ENCODE measurements around the gene PRDM16. TPM values are rescaled to one million over a fixed set of nuclear protein-coding genes. Genes with fewer than 3 reads are reported as not detected.

The PRDM16 gene
- polyA plus RNA-seq, 1 donor (not counting 4 experiments of a cell fraction or from before 2014, with no cell fraction given) = 0.05 TPM

DNA sequence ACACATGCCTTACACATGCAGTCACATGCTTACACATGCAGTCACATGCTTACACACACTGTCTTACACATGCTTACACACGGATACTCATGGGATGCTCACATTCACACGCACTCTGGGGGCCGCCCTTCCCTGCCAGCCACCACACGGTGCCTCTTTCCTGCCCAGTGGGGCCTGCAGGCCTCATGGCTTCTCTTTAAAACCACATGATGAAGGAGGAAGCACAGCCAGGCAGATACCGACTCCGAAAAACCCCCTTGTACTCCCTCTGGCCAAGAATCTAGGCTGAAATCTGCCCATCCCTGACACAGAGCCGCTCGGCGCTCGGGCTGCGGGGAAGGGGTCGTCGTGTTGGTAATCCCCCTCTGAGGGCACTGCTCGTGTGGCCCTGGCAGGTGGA lies 113.0 kb downstream of the PRDM16 start:
- no peak for FAIRE-seq
- Histone ChIP-seq H3K36me3 (ENCODE audit: control insufficient read depth in 2 of 2, extremely low read depth in 1 of 2, insufficient read depth in 2 of 2, low read length in 2 of 2) (no peaks in the 10 kb centered on the region), H3K9me1 (ENCODE audit: control insufficient read depth, extremely low read depth, insufficient read depth, low read length) (no peaks in the 10 kb centered on the region), H3K4me3 (ENCODE audit: control insufficient read depth in 2 of 3, extremely low read depth in 1 of 3, insufficient read depth in 2 of 3, low read depth in 1 of 3, low read length in 3 of 3) (no peak overlapping the region), H3K9me3 (ENCODE audit: control insufficient read depth, low read depth, low read length) (peaks cover 26% of the 10 kb centered on the region), H4K20me1 (ENCODE audit: control insufficient read depth, extremely low read depth, insufficient read depth, low read length) (no peaks in the 10 kb centered on the region), H3K9ac (ENCODE audit: control insufficient read depth, extremely low read depth, insufficient read depth, low read length) (no peak overlapping the region), H2AFZ (ENCODE audit: control insufficient read depth, low read length) (no peak overlapping the region), H3K4me2 (ENCODE audit: control insufficient read depth, extremely low read depth, insufficient read depth, low read depth, low read length) (no peak overlapping the region), H3K27ac (ENCODE audit: control insufficient read depth, insufficient read depth, low read length) (no peak overlapping the region), H3K27me3 (ENCODE audit: control insufficient read depth, extremely low read depth, insufficient read depth, low read length) (no peaks in the 10 kb centered on the region), H3K79me2 (ENCODE audit: control insufficient read depth, insufficient read depth, low read length) (no peaks in the 10 kb centered on the region), H3K4me1 (ENCODE audit: control insufficient read depth, extremely low read depth, insufficient read depth, low read length) (no peaks in the 10 kb centered on the region)
- DNase-seq (ENCODE audit: low read depth, low spot score) = no peak
- dilution Hi-C loops (cut with MboI; ENCODE audit: extremely low pct_ligation_motif_present, low sequenced_read_pairs) = no loop called here
- TF ChIP-seq, protein P1, sequence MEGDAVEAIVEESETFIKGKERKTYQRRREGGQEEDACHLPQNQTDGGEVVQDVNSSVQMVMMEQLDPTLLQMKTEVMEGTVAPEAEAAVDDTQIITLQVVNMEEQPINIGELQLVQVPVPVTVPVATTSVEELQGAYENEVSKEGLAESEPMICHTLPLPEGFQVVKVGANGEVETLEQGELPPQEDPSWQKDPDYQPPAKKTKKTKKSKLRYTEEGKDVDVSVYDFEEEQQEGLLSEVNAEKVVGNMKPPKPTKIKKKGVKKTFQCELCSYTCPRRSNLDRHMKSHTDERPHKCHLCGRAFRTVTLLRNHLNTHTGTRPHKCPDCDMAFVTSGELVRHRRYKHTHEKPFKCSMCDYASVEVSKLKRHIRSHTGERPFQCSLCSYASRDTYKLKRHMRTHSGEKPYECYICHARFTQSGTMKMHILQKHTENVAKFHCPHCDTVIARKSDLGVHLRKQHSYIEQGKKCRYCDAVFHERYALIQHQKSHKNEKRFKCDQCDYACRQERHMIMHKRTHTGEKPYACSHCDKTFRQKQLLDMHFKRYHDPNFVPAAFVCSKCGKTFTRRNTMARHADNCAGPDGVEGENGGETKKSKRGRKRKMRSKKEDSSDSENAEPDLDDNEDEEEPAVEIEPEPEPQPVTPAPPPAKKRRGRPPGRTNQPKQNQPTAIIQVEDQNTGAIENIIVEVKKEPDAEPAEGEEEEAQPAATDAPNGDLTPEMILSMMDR (optimal IDR thresholded peaks at IDR 0.05 in 1 of 3, IDR thresholded peaks at IDR 0.05 in 1 of 3, conservative IDR thresholded peaks at IDR 0.05 in 1 of 3; ENCODE audit: extremely low read depth in 1 of 3, insufficient read depth in 2 of 3, low read length in 3 of 3) = no peak
- TF ChIP-seq EZH2 (IDR thresholded peaks at IDR 0.05; ENCODE audit: low read length) = no peak

DNA sequence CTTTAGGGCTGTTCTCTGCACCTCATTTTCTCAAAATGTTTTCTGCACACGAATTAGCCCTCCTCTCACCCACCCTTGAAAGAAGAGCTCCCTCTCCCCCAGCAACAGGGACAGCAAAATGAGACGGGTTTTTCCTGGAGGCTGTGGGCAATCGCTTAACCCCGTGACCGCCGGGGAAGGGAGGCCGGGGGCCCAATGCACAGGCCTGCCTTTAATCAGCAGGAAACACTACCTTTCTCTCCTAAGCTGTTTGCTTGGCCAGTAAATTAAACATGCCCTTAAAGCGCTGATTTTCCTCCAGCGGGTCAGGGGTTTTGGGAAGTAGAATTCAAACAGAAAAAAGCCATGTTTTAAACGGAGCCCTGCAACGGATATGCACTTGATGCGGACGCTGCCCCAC lies 114.4 kb downstream of the PRDM16 start:
- H3K27me3 ChIP-seq (ENCODE audit: control insufficient read depth, extremely low read depth, insufficient read depth, low read length) = no peaks in the 10 kb centered on the region
- FAIRE-seq (no peak), DNase-seq (ENCODE audit: low read depth, low spot score) (no peak)
- no peaks in the 10 kb centered on the region for H3K9me1 ChIP-seq (ENCODE audit: control insufficient read depth, extremely low read depth, insufficient read depth, low read length)
- no peak overlapping the region for H3K9ac ChIP-seq (ENCODE audit: control insufficient read depth, extremely low read depth, insufficient read depth, low read length)
- H2AFZ ChIP-seq (ENCODE audit: control insufficient read depth, low read length) = no peak overlapping the region
- no peaks in the 10 kb centered on the region for H4K20me1 ChIP-seq (ENCODE audit: control insufficient read depth, extremely low read depth, insufficient read depth, low read length)
- H3K4me1 ChIP-seq (ENCODE audit: control insufficient read depth, extremely low read depth, insufficient read depth, low read length) = no peaks in the 10 kb centered on the region
- H3K4me3 ChIP-seq (ENCODE audit: control insufficient read depth in 2 of 3, extremely low read depth in 1 of 3, insufficient read depth in 2 of 3, low read depth in 1 of 3, low read length in 3 of 3) = no peak overlapping the region
- H3K9me3 ChIP-seq (ENCODE audit: control insufficient read depth, low read depth, low read length) = peaks cover 26% of the 10 kb centered on the region
- no peaks in the 10 kb centered on the region for H3K79me2 ChIP-seq (ENCODE audit: control insufficient read depth, insufficient read depth, low read length)
- no peak overlapping the region for H3K27ac ChIP-seq (ENCODE audit: control insufficient read depth, insufficient read depth, low read length)
- H3K36me3 ChIP-seq (ENCODE audit: control insufficient read depth in 2 of 2, extremely low read depth in 1 of 2, insufficient read depth in 2 of 2, low read length in 2 of 2) = no peaks in the 10 kb centered on the region
- H3K4me2 ChIP-seq (ENCODE audit: control insufficient read depth, extremely low read depth, insufficient read depth, low read depth, low read length) = no peak overlapping the region
- TF ChIP-seq, protein P1 (optimal IDR thresholded peaks at IDR 0.05 in 1 of 3, IDR thresholded peaks at IDR 0.05 in 1 of 3, conservative IDR thresholded peaks at IDR 0.05 in 1 of 3; ENCODE audit: extremely low read depth in 1 of 3, insufficient read depth in 2 of 3, low read length in 3 of 3) = no peak
- no peak for TF ChIP-seq EZH2 (IDR thresholded peaks at IDR 0.05; ENCODE audit: low read length)
- dilution Hi-C loops (cut with MboI; ENCODE audit: extremely low pct_ligation_motif_present, low sequenced_read_pairs) = no loop called here
